GM12878 (cell line): Measurements from ENCODE around the gene OR2H1. TPM values are rescaled to one million over a fixed set of nuclear protein-coding genes. Genes with fewer than 3 reads are reported as not detected.

Experiments used
- ATAC-seq: fragments of 200-7000 bp; cut with Tn5 transposase; 3 replicates; pipeline ENCODE4 v1.9.1; 2020; ENCODE audit warnings: mild to moderate bottlenecking, moderate library complexity
- BruUV-seq: library from RNA; stranded (reverse); fragments of 400-500 nt; replicated peaks from 2 replicates; lab custom pipeline; 2021; lab: Mats Ljungman, UMichigan
- CTCF ChIA-PET: fragments of 300-600 bp; sonication (Branson Sonifier 250); formaldehyde crosslinking; extraction: SDS; loops from one replicate; lab custom pipeline; 2021; ENCODE audit warnings: inconsistent platforms; lab: Yijun Ruan, JAX
- POLR2A ChIA-PET: fragments of 350-600 bp; formaldehyde crosslinking; extraction: SDS; loops from one replicate; lab custom pipeline; 2021; ENCODE audit warnings: inconsistent platforms; lab: Charles Lee
- RAD21 ChIA-PET: fragments of 300-600 bp; sonication (Branson Sonifier 250); formaldehyde crosslinking; loops from one replicate; lab custom pipeline; 2023; ENCODE audit warnings: antibody characterized with exemption; ENCODE audit not compliant: unreplicated experiment; lab: Charles Lee
- SMC1A ChIA-PET: fragments of 300-600 bp; sonication (Branson Sonifier 250); formaldehyde crosslinking; loops from one replicate; lab custom pipeline; 2023; ENCODE audit not compliant: unreplicated experiment, uncharacterized antibody; lab: Charles Lee
- DNase-seq: peaks from one replicate; pipeline ENCODE4 v3.0.0-alpha.2; 2011; ENCODE audit warnings: low read depth, low spot score
- FAIRE-seq: peaks from 3 replicates; lab custom pipeline; 2011; peaks lifted over from hg19 to GRCh38; lab: Jason Lieb, UNC
- H2AFZ ChIP-seq: 2 replicates; pipeline ENCODE4 v1.6.0; 2011; ENCODE audit warnings: low read depth, low read length, control low read depth; ENCODE audit not compliant: control insufficient read depth
- H3K27ac ChIP-seq: 2 replicates; pipeline ENCODE4 v1.5.1; 2011; ENCODE audit warnings: control low read depth; ENCODE audit not compliant: control insufficient read depth, insufficient read depth
- H3K27me3 ChIP-seq, 2 experiments: replicated peaks in 1 of 2; 2 replicates each; pipeline versions ENCODE4 v1.6.0 to v1.6.1; 2011; ENCODE audit warnings: low read length in 1 of 2; ENCODE audit not compliant: control insufficient read depth in 2 of 2, insufficient read depth in 2 of 2
- H3K36me3 ChIP-seq, 2 experiments: 2 replicates each; pipeline ENCODE4 v1.5.1; 2011; ENCODE audit warnings: low read length in 1 of 2; ENCODE audit not compliant: control insufficient read depth in 2 of 2, insufficient read depth in 2 of 2
- H3K4me1 ChIP-seq: 2 replicates; pipeline ENCODE4 v1.6.1; 2011; ENCODE audit warnings: mild to moderate bottlenecking, low read length, moderate library complexity, mixed read lengths; ENCODE audit not compliant: control insufficient read depth, insufficient read depth
- H3K4me2 ChIP-seq: 2 replicates; pipeline ENCODE4 v1.6.0; 2011; ENCODE audit warnings: control low read depth; ENCODE audit not compliant: control insufficient read depth, insufficient read depth
- H3K4me3 ChIP-seq: fragments of 200-600 bp; sonication (generic); 2 replicates; pipeline ENCODE4 v1.5.1; 2016
- H3K79me2 ChIP-seq: 2 replicates; pipeline ENCODE4 v1.6.0; 2011; ENCODE audit warnings: low read length; ENCODE audit not compliant: control insufficient read depth, insufficient read depth
- H3K9ac ChIP-seq: 2 replicates; pipeline ENCODE4 v1.8.0; 2011; ENCODE audit warnings: low read length, control low read depth, mixed read lengths; ENCODE audit not compliant: control insufficient read depth, insufficient read depth
- H3K9me3 ChIP-seq: replicated peaks from 3 replicates; pipeline ENCODE4 v1.5.1; 2011; ENCODE audit warnings: mild to moderate bottlenecking, low read length; ENCODE audit not compliant: control insufficient read depth, insufficient read depth
- H4K20me1 ChIP-seq: 2 replicates; pipeline ENCODE4 v1.6.0; 2011; ENCODE audit not compliant: control insufficient read depth, insufficient read depth
- BRCA1 ChIP-seq: IDR thresholded peaks from 2 replicates; pipeline ENCODE4 v1.6.1; 2011; ENCODE audit warnings: low read depth, low read length, improper control_type of control experiment
- CREB1 ChIP-seq: IDR thresholded peaks from 2 replicates; pipeline ENCODE4 v1.6.1; 2012; ENCODE audit warnings: low read depth, mild to moderate bottlenecking, inconsistent platforms
- DPF2 ChIP-seq: fragments of 450-650 bp; IDR thresholded peaks from 2 replicates; pipeline ENCODE4 v1.6.1; 2017; ENCODE audit warnings: mild to moderate bottlenecking
- ELK1 ChIP-seq: IDR thresholded peaks from 2 replicates; pipeline ENCODE4 v1.6.1; 2012; ENCODE audit warnings: low read depth, low read length, improper control_type of control experiment
- ESRRA ChIP-seq: IDR thresholded peaks from 2 replicates; pipeline ENCODE4 v1.6.1; 2012; ENCODE audit warnings: mild to moderate bottlenecking, low read length, improper control_type of control experiment
- FOXM1 ChIP-seq: IDR thresholded peaks from 2 replicates; pipeline ENCODE4 v1.6.1; 2012; ENCODE audit warnings: low read depth, mild to moderate bottlenecking, inconsistent platforms, low read length, moderate library complexity
- HDGF ChIP-seq: fragments of 450-650 bp; IDR thresholded peaks from 2 replicates; pipeline ENCODE4 v1.6.1; 2016; ENCODE audit warnings: antibody characterized with exemption
- NFXL1 ChIP-seq: fragments of 450-650 bp; IDR thresholded peaks from 2 replicates; pipeline ENCODE4 v1.6.1; 2017; ENCODE audit warnings: antibody characterized with exemption, mild to moderate bottlenecking, borderline replicate concordance
- NR2C2 ChIP-seq: IDR thresholded peaks from 2 replicates; pipeline ENCODE4 v1.6.1; 2011; ENCODE audit warnings: borderline replicate concordance, low read depth; ENCODE audit not compliant: control insufficient read depth, insufficient read length
- PKNOX1 ChIP-seq: fragments of 450-650 bp; IDR thresholded peaks from 2 replicates; pipeline ENCODE4 v1.6.1; 2016; ENCODE audit warnings: mild to moderate bottlenecking
- RAD21 ChIP-seq: IDR thresholded peaks from 2 replicates; pipeline ENCODE4 v1.6.1; 2011; ENCODE audit warnings: mild to moderate bottlenecking, low read depth, low read length, moderate library complexity; ENCODE audit not compliant: insufficient read depth
- SMAD5 ChIP-seq: IDR thresholded peaks from 2 replicates; pipeline ENCODE4 v1.6.1; 2016; ENCODE audit warnings: antibody characterized with exemption, low read depth
- SP1 ChIP-seq: IDR thresholded peaks from one replicate; pipeline ENCODE4 v1.6.1; 2011; ENCODE audit warnings: low read depth, low read length
- SREBF2 ChIP-seq: IDR thresholded peaks from 2 replicates; pipeline ENCODE4 v1.6.1; 2012; ENCODE audit warnings: mild to moderate bottlenecking, low read length
- TAF1 ChIP-seq: IDR thresholded peaks from 2 replicates; pipeline ENCODE4 v1.6.1; 2011; ENCODE audit warnings: mild to moderate bottlenecking, low read depth, low read length, borderline replicate concordance
- YBX1 ChIP-seq: fragments of 450-650 bp; IDR thresholded peaks from 2 replicates; pipeline ENCODE4 v1.6.1; 2016; ENCODE audit warnings: antibody characterized with exemption
- WGBS: methylation state at CpG from one replicate; pipeline ENCODE4 v1.1.6; 2016; ENCODE audit warnings: low lambda C conversion rate; ENCODE audit not compliant: insufficient replicate concordance, insufficient coverage; ENCODE audit errors: missing lambda C conversion rate; 5-methylcytosine and 5-hydroxymethylcytosine counted together
- in situ Hi-C: fragments of 300-500 bp; cut with MboI; formaldehyde crosslinking; loops from 9 replicates; pipeline ENCODE4 v1.14.3; 2018; ENCODE audit warnings: mixed read lengths
- intact Hi-C: fragments of 100-400 bp; cut with micrococcal nuclease; formaldehyde crosslinking; loops from one replicate; pipeline ENCODE4 v1.14.2; 2022; ENCODE audit not compliant: unreplicated experiment
- polyA plus RNA-seq, 11 experiments: library from polyadenylated mRNA; depleted of rRNA in 4 of 11; unstranded in 6 of 11; stranded (reverse) in 5 of 11; fragments of >200 nt; fragmentation: Nextera tagmentation in 4 of 11; fragmentation: Illumina TruSeq in 1 of 11; extraction: Ambion mirVana in 4 of 11; extraction: Trizol in 1 of 11; gene quantifications; 1 replicate in 1 of 11; 2 replicates in 10 of 11; pipeline versions ENCODE4 v1.2.1 to v1.2.3, GENCODE V29; 2011 to 2016; ENCODE audit warnings: inconsistent platforms in 2 of 11, missing spikeins in 2 of 11, low read depth in 1 of 11
- total RNA-seq, 4 experiments: library from RNA; depleted of rRNA in 3 of 4; stranded (reverse); fragments of >200 nt in 3 of 4; fragmentation: Illumina TruSeq in 1 of 4; extraction: Trizol in 1 of 4; gene quantifications; 2 replicates each; pipeline versions ENCODE4 v1.2.1 to v1.2.3, GENCODE V29; 2013 to 2021
- TF ChIP-seq, protein P1 (sequence below): fragments of 450-650 bp; formaldehyde crosslinking; IDR thresholded peaks from 2 replicates; pipeline ENCODE4 v1.5.0; 2022; ENCODE audit warnings: mild to moderate bottlenecking, missing genetic modification characterization
- TF ChIP-seq, protein P2 (sequence below): IDR thresholded peaks from 2 replicates; pipeline ENCODE4 v1.6.1; 2011; ENCODE audit warnings: mild to moderate bottlenecking, low read depth, low read length, moderate library complexity; ENCODE audit not compliant: insufficient replicate concordance

The OR2H1 gene
- total and polyA plus RNA-seq, 10 of the 15 experiments (the other 5 are each of a cell fraction or from before 2014, with no cell fraction given), result not detected

- TF ChIP-seq NR2C2, result no peak
- TF ChIP-seq DPF2, result no peak
- no peak for TF ChIP-seq ESRRA
- TF ChIP-seq, protein P1, sequence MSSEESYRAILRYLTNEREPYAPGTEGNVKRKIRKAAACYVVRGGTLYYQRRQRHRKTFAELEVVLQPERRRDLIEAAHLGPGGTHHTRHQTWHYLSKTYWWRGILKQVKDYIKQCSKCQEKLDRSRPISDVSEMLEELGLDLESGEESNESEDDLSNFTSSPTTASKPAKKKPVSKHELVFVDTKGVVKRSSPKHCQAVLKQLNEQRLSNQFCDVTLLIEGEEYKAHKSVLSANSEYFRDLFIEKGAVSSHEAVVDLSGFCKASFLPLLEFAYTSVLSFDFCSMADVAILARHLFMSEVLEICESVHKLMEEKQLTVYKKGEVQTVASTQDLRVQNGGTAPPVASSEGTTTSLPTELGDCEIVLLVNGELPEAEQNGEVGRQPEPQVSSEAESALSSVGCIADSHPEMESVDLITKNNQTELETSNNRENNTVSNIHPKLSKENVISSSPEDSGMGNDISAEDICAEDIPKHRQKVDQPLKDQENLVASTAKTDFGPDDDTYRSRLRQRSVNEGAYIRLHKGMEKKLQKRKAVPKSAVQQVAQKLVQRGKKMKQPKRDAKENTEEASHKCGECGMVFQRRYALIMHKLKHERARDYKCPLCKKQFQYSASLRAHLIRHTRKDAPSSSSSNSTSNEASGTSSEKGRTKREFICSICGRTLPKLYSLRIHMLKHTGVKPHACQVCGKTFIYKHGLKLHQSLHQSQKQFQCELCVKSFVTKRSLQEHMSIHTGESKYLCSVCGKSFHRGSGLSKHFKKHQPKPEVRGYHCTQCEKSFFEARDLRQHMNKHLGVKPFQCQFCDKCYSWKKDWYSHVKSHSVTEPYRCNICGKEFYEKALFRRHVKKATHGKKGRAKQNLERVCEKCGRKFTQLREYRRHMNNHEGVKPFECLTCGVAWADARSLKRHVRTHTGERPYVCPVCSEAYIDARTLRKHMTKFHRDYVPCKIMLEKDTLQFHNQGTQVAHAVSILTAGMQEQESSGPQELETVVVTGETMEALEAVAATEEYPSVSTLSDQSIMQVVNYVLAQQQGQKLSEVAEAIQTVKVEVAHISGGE (CRISPR knock-in tag), result no peak
- no peak for TF ChIP-seq SP1
- TF ChIP-seq TAF1, result no peak
- TF ChIP-seq SMAD5, result no peak
- no peak for TF ChIP-seq HDGF
- TF ChIP-seq SREBF2, result no peak
- no peak for TF ChIP-seq RAD21
These were observed 48.9 kb downstream of the OR2H1 start (continued) for GRCh38 chr6:29505808-29506207.

GRCh38 chr6:29506446-29507067 is 49.6 kb downstream of the OR2H1 start:
- intact Hi-C loops, result no loop called here
- no peak for DNase-seq
- H3K9ac ChIP-seq, result no peak overlapping the region
- no peaks in the 10 kb centered on the region for H3K36me3 ChIP-seq
- SMC1A ChIA-PET, result interaction anchor here (1.8 kb wide), 1 partner anchor 59 kb away, joined by 4 read pairs; no protein-coding TSS in a partner anchor
- H3K4me3 ChIP-seq, result no peak overlapping the region
- in situ Hi-C loops, result no loop called here
- 0 out of 4 replicates have a peak, but pooled peaks cover 0 to 1% of the 10 kb centered on the region in 2 experiments for H3K27me3 ChIP-seq
- no peaks in the 10 kb centered on the region for H4K20me1 ChIP-seq
- H3K4me2 ChIP-seq, result no peak overlapping the region
- FAIRE-seq, result no peak
- CTCF ChIA-PET, result no interaction called here
- ATAC-seq, result no peak
- BruUV-seq, result no TSS peak
- H3K27ac ChIP-seq, result no peak overlapping the region
- 13% methylated on average over 11 of the region's 11 CpGs for WGBS
- RAD21 ChIA-PET, result no interaction called here
- no peaks in the 10 kb centered on the region for H3K9me3 ChIP-seq
- no peak overlapping the region for H2AFZ ChIP-seq
- H3K79me2 ChIP-seq, result no peaks in the 10 kb centered on the region
- POLR2A ChIA-PET, result no interaction called here
- peaks cover 9% of the 10 kb centered on the region for H3K4me1 ChIP-seq
- TF ChIP-seq CREB1, result no peak
- no peak for TF ChIP-seq PKNOX1
- TF ChIP-seq, protein P2, sequence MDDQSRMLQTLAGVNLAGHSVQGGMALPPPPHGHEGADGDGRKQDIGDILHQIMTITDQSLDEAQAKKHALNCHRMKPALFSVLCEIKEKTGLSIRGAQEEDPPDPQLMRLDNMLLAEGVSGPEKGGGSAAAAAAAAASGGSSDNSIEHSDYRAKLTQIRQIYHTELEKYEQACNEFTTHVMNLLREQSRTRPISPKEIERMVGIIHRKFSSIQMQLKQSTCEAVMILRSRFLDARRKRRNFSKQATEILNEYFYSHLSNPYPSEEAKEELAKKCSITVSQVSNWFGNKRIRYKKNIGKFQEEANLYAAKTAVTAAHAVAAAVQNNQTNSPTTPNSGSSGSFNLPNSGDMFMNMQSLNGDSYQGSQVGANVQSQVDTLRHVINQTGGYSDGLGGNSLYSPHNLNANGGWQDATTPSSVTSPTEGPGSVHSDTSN, result no peak
- TF ChIP-seq BRCA1, result no peak
- TF ChIP-seq DPF2, result no peak
- TF ChIP-seq SP1, result no peak
- TF ChIP-seq YBX1, result no peak
- TF ChIP-seq NFXL1, result no peak
- no peak for TF ChIP-seq ELK1
- no peak for TF ChIP-seq FOXM1
